Adrenal gland (tissue), 12 donors: ENCODE results near the gene PHF21A. TPM values are rescaled to one million over a fixed set of nuclear protein-coding genes. Genes with fewer than 3 reads are reported as not detected.

ENCODE experiments used
- DNase-seq, 7 donors: peaks; one replicate each; pipeline ENCODE4 v3.0.0-alpha.2; 2019 to 2020
- H3K27ac ChIP-seq, 5 donors: fragments of 200-600 bp; sonication (generic) in 4 of 5; 1 replicate in 3 of 5; 2 replicates in 2 of 5; pipeline versions ENCODE4 v1.5.1 to v1.8.0; 2016 to 2020; ENCODE audit warnings: mild to moderate bottlenecking in 1 of 5
- H3K27me3 ChIP-seq: fragments of 200-600 bp; 2 replicates; pipeline ENCODE4 v1.8.0; 2021
- H3K36me3 ChIP-seq, 2 donors: fragments of 200-600 bp; replicated peaks in 1 of 2; 1 replicate in 1 of 2; 2 replicates in 1 of 2; pipeline versions ENCODE4 v1.5.1 to v1.8.0; 2018 to 2022
- H3K4me1 ChIP-seq, 2 donors: fragments of 200-600 bp; replicated peaks in 1 of 2; 1 replicate in 1 of 2; 2 replicates in 1 of 2; pipeline versions ENCODE4 v1.5.1 to v1.8.0; 2018 to 2021
- H3K4me3 ChIP-seq, 4 donors: fragments of 200-600 bp; sonication (generic) in 3 of 4; one replicate each; pipeline ENCODE4 v1.5.1; 2016 to 2018
- H3K9me3 ChIP-seq, 3 donors: fragments of 200-600 bp; sonication (generic) in 1 of 3; replicated peaks in 1 of 3; 1 replicate in 2 of 3; 2 replicates in 1 of 3; pipeline versions ENCODE4 v1.5.1 to v1.8.0; 2016 to 2021
- POLR2A ChIP-seq, 2 donors: fragments of 450-650 bp; IDR thresholded peaks; one replicate each; pipeline ENCODE4 v1.6.1; 2017; ENCODE audit warnings: antibody characterized with exemption in 2 of 2, mild to moderate bottlenecking in 2 of 2, moderate library complexity in 1 of 2
- WGBS, 4 donors: extraction: QIAGEN DNeasy Blood & Tissue Kit in 2 of 4; methylation state at CpG; one replicate each; pipeline versions ENCODE4 v1.1.5 to v1.1.7; 2013 to 2017; 5-methylcytosine and 5-hydroxymethylcytosine counted together
- intact Hi-C, 2 donors: fragments of 100-400 bp; cut with DNase I; formaldehyde crosslinking; loops; one replicate each; pipeline versions ENCODE4 v1.14.1 to v1.15.0; 2022 to 2023
- polyA plus RNA-seq, 3 donors: library from polyadenylated mRNA; stranded (reverse); fragments of 200-250 nt in 2 of 3; fragments of 350-450 nt in 1 of 3; fragmentation: Illumina TruSeq in 1 of 3; extraction: RNeasy Lipid Tissue Mini Kit (QIAGEN cat#74804) in 1 of 3; gene quantifications; one replicate each; pipeline ENCODE4 v1.2.3, GENCODE V29; 2013 to 2014
- total RNA-seq, 9 donors: library from RNA; depleted of rRNA in 4 of 9; stranded (reverse); fragments of >200 nt in 4 of 9; fragments of 120-200 nt in 1 of 9; fragmentation: NEBNext Ultra II Directional in 1 of 9; extraction: Animal tissue kit (Norgen Biotek cat#: 25700) in 1 of 9; gene quantifications; one replicate each; pipeline versions ENCODE4 v1.1.0 to v1.2.4, GENCODE V29; 2013 to 2023
- TF ChIP-seq, protein P1 (sequence below), 6 experiments: fragments of 450-650 bp in 4 of 6; fragments of 200-600 bp in 2 of 6; sonication (generic) in 1 of 6; IDR thresholded peaks; 1 replicate in 5 of 6; 2 replicates in 1 of 6; pipeline versions ENCODE4 v1.5.1 to v1.8.0; 2016 to 2021; ENCODE audit warnings: antibody characterized with exemption in 6 of 6, mild to moderate bottlenecking in 2 of 6, moderate library complexity in 1 of 6
- donor health status: healthy with polysubstance abuse.
- donor health status: Bipolar disorder and iron deficiency.
- donor health status: DM: yes; HTN: yes; CAD: no.
- donor health status: DM: no; HTN: no; CAD: no.
- donor health status: DM: no; HTN: no; CAD: no.
- donor health status: DM: yes; HTN: yes; CAD: no.

Gene PHF21A
- total and polyA plus RNA-seq, 12 donors = 28.4 to 85.1 (median 40.0) TPM

DNA sequence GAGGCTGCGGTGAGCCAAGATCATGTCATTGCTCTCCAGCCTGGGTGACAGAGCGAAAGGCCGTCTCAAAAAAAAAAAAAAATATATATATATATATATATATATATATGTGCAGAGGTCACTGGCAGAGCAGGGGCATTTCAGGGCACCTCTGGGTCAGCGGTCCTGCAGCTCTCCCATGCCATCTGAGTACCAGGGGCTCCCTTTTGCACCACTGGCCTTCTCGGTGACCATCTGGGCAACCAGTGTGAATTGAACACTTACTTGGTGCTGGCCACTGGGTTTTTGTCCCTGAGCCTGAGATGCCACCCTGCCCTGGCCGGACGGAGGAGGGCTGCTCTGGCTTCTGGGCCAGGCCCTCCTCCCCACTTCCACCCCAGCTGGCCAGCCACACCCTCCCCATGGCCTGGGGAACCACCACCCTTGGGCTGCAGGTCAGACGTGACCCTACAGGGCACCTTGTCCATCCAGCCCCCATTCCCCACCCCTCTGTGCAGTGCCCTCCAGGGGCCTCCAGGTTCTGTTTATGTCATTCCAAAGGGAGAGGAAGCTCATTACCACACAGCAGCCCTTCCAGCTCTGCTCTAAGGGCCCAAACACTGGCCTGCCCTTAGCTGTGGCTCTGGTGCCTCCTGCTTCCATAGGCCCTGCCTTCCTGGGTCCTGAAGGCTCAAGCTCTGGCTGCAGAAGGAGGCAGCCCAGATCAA, 225.5 kb downstream of the PHF21A start:
- Histone ChIP-seq H3K9me3 (no peaks in the 10 kb centered on the region), H3K4me3 (no peak overlapping the region), H3K36me3 (no peaks in the 10 kb centered on the region), H3K27me3 (no peaks in the 10 kb centered on the region), H3K4me1 (peaks cover 9 to 12% of the 10 kb centered on the region in 2 donors), H3K27ac (peak overlapping the region in 1 of 5 donors; percentile 38)
- no peak for DNase-seq
- WGBS, 4 donors = 90 to 98% (median 93%) methylated on average over 5 to 8 of the region's 8 CpGs
- no peak for TF ChIP-seq POLR2A (IDR thresholded peaks at IDR 0.05)
- TF ChIP-seq, protein P1, sequence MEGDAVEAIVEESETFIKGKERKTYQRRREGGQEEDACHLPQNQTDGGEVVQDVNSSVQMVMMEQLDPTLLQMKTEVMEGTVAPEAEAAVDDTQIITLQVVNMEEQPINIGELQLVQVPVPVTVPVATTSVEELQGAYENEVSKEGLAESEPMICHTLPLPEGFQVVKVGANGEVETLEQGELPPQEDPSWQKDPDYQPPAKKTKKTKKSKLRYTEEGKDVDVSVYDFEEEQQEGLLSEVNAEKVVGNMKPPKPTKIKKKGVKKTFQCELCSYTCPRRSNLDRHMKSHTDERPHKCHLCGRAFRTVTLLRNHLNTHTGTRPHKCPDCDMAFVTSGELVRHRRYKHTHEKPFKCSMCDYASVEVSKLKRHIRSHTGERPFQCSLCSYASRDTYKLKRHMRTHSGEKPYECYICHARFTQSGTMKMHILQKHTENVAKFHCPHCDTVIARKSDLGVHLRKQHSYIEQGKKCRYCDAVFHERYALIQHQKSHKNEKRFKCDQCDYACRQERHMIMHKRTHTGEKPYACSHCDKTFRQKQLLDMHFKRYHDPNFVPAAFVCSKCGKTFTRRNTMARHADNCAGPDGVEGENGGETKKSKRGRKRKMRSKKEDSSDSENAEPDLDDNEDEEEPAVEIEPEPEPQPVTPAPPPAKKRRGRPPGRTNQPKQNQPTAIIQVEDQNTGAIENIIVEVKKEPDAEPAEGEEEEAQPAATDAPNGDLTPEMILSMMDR (IDR thresholded peaks at IDR 0.05) = no peak
- intact Hi-C loops = no loop called here

DNA sequence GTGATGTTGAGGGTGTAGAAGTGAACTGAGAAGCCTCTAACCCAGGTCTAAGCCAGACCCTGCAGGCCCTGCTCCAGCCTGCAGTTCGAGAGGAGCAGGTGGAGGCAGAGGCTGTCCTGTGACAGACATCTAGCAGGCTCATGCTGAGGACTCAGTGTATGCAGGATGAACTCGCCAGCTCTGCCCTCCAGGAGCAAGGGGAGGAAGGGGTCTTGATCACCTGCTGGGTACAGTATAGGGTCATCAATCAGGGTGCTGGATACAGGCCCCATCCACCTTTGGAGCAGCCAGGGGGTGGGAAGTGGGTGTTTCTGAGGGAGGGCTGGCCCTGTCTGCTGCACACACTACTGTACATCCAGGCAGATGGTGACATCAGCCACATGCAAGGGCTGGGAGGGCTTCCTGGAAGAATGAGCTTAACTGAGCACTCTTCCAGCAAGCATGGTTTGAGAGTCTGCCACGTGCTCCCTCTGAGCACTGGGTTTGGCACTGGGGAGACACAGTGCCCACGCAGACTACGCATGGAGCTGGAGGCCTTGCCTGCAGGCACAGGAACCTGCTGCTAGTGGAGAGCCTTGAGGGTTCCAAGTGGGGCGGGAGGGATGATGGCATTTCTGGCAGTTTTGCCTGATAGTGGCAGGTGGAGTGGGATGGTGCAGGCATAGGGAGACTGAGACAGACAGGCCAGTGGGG, 226.6 kb downstream of the PHF21A start:
- Histone ChIP-seq H3K27me3 (no peaks in the 10 kb centered on the region), H3K27ac (no peak overlapping the region), H3K9me3 (no peaks in the 10 kb centered on the region), H3K36me3 (no peaks in the 10 kb centered on the region), H3K4me1 (peaks cover 5 to 8% of the 10 kb centered on the region in 2 donors), H3K4me3 (no peak overlapping the region)
- no peak for DNase-seq
- no peak for TF ChIP-seq POLR2A (IDR thresholded peaks at IDR 0.05)
- TF ChIP-seq, protein P1 (IDR thresholded peaks at IDR 0.05) = no peak
- 79 to 86% (median 82%) methylated on average over 5 to 6 of the region's 6 CpGs; no CpG with 5 or more reads in 1 of the 4 donors for WGBS, 4 donors
- intact Hi-C loops = no loop called here

DNA sequence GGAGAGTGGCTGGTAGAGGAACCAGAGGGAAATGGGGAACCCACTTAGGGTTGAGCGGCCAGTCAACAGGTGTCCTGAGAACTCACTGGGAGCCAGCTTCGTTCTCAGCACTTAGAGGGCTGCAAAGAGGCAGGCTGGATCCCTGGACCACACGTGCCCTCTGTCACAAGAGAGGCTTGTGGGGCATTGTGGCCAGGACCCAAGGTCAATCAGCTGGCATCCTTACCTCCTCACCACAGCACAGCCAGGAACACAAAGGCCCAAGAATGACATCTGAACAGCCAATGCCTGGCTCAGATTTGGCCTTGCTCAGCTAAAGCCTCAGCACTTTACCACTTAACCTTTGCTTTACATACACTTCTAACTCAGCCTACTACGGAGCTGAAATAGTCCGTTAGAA, 228.4 kb downstream of the PHF21A start:
- WGBS, 4 donors = 60 to 65% (median 61%) methylated on average over 4 to 5 of the region's 5 CpGs
- H3K4me3 ChIP-seq = no peak overlapping the region
- no peak overlapping the region for H3K27ac ChIP-seq
- intact Hi-C loops = no loop called here
- H3K27me3 ChIP-seq = no peaks in the 10 kb centered on the region
- H3K36me3 ChIP-seq = no peaks in the 10 kb centered on the region
- H3K4me1 ChIP-seq = no peaks in the 10 kb centered on the region
- H3K9me3 ChIP-seq = no peaks in the 10 kb centered on the region
- no peak for TF ChIP-seq POLR2A (IDR thresholded peaks at IDR 0.05)
- TF ChIP-seq, protein P1 (IDR thresholded peaks at IDR 0.05) = no peak
- DNase-seq = peak in 5 of 7 donors; percentile 44 to 76 (median 64)

DNA sequence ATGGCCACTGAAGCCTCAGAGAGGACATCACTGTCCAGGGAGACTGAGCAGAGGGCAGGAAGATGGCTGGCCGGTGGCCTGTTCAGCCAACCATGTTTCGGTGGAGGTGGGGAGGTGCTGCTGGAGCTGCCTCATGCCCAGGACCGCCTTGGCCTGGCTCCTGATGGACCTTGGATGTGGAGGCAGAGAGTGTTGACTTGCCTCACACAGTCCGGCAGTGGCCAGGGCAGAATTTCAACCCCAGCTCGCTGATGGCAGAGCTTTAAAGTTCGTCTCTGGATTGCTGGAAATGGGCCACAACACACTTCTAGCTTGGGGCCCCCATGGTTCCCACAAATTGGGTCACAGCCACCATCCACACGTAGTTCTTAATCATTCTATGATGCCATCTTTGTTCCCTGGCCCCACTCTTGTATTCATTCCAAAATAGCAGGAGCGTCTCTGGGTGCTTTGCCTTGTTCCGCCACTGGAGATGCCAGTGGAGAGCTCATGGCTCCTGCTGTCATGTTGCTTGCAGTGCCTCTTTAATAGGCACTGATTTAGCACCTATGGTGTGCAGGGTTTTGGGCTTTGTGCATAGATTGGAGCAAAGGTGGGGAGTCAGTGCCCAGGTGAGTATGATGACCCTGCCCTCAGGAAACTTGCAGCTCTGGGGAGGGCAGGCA, 230.2 kb downstream of the PHF21A start:
- TF ChIP-seq POLR2A (IDR thresholded peaks at IDR 0.05) = no peak
- TF ChIP-seq, protein P1 (IDR thresholded peaks at IDR 0.05) = no peak
- Histone ChIP-seq H3K36me3 (no peaks in the 10 kb centered on the region), H3K4me3 (no peak overlapping the region), H3K27me3 (no peaks in the 10 kb centered on the region), H3K4me1 (peaks cover 0 to 2% of the 10 kb centered on the region in 2 donors), H3K9me3 (no peaks in the 10 kb centered on the region), H3K27ac (no peak overlapping the region)
- WGBS, 4 donors = 86 to 93% (median 88%) methylated on average over 8 to 9 of the region's 9 CpGs
- intact Hi-C loops = no loop called here
- DNase-seq = no peak
